22Rv1 (cell line): ENCODE measurements around the gene CEP135.

Experiments
- H3K27ac ChIP-seq: fragments of 450-650 bp; 2 replicates; pipeline ENCODE4 v1.5.1; 2017
- CTCF ChIP-seq: fragments of 450-650 bp; IDR thresholded peaks from 2 replicates; pipeline ENCODE4 v1.5.1; 2017; ENCODE audit warnings: mild to moderate bottlenecking
- ZFX ChIP-seq: fragments of 450-650 bp; IDR thresholded peaks from 2 replicates; pipeline ENCODE4 v1.6.1; 2017; ENCODE audit warnings: antibody characterized with exemption, borderline replicate concordance

CEP135 gene

DNA sequence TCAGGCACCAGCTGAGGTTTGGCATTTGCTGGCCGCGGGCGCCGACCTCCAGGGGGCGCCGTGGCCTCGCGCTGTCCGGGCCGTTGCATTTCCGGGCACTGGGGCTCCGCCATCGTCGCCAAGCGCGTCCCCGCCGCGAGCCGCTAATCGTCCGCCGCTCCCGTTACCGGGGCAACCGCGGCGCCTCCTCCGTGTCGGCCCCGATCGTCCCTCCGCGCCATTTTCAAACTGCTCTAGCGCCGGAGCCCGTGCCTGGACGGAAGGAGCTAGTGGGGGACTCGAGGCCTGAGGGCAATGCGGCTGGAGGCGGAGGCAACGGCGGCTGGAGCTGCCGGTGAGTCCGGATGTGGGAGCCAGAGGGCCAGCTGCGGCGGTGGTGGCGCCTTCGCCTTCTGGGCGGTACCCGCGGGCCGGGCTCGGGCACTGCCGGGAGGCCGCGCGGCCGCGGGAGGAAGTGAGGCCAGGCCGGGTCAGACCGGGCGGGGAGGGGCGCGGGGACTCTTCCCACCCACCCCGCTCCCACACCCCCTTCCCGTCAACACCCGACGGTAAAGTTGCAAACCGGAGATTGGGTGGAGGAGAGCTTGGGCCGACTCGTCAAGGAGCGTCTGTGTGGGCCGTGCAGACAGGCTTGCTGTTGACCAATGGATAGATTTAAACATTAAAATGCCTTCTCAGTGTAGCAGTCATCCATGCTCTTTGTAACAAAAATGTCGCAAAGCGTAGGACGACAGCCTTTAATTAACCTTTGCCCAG is at the start of gene CEP135:
Gene CEP135 (plus strand): TSS at position 220 of the 756 bp plus-strand sequence. CDS start 3,186 bp downstream, outside the sequence.
- TF ChIP-seq ZFX, result no peak
- TF ChIP-seq CTCF, result peak; percentile 98
- H3K27ac ChIP-seq, result peak within 1 kb of the TSS; percentile 93

GRCh38 chr4:55902677-55903076 is 46.1 kb upstream of the CEP135 start:
- H3K27ac ChIP-seq, result no peak overlapping the region
- TF ChIP-seq ZFX (no peak), CTCF (no peak)

GRCh38 chr4:55903577-55903976 is 45.2 kb upstream of the CEP135 start:
- H3K27ac ChIP-seq, result no peak overlapping the region
- TF ChIP-seq ZFX (no peak), CTCF (no peak)

DNA sequence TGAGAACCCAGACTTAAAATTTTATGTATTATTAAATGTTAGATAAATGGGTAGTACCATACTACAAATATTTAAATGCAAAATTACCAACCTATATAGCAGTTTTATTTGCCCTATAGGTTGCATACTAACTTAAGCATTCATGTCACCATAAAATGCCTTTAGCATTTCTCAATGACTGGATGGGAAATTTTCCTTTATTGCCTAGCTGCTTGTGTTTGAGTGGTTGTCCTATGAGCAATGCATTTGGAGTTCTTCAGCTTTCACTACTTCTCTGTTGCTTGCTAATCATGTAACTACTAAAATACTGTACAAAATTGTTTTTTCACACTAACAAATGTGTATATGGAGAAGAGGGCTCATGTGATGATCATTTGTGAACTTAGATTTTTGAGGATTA is 44.2 kb upstream of the CEP135 start:
- TF ChIP-seq ZFX, result no peak
- TF ChIP-seq CTCF, result no peak
- H3K27ac ChIP-seq, result no peak overlapping the region

DNA sequence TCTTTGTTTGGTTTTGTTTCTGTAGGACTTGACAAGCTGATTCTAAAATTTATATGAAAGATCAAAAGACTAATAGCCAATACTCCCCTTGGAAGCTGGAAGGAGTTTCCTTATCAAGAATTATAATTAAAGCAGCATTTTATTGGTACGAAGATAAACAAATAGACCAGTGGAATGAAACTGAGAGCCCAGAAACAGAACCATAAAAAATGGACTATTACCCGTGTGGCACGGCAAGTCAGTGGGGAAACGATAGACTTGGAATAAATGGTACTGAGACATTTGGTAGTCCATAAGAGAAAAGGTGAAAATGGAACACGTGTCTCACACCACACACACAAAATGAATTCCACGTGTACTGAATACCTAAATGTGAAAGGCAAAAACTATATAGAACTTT is 42.4 kb upstream of the CEP135 start:
- no peak for TF ChIP-seq CTCF
- TF ChIP-seq ZFX, result no peak
- H3K27ac ChIP-seq, result no peak overlapping the region

GRCh38 chr4:55906989-55907388 is 41.8 kb upstream of the CEP135 start:
- no peak overlapping the region for H3K27ac ChIP-seq
- no peak for TF ChIP-seq CTCF
- TF ChIP-seq ZFX, result no peak

GRCh38 chr4:55907469-55907868 is 41.3 kb upstream of the CEP135 start:
- TF ChIP-seq CTCF (no peak), ZFX (no peak)
- H3K27ac ChIP-seq, result no peak overlapping the region
